ENCODE data around the gene CYP2B6. TPM values are rescaled to one million over a fixed set of nuclear protein-coding genes. Genes with fewer than 3 reads are reported as not detected.

CYP2B6 gene
- total and polyA plus RNA-seq, 2 experiments from 2014 or later, result 3.9 to 8.4 TPM

DNA sequence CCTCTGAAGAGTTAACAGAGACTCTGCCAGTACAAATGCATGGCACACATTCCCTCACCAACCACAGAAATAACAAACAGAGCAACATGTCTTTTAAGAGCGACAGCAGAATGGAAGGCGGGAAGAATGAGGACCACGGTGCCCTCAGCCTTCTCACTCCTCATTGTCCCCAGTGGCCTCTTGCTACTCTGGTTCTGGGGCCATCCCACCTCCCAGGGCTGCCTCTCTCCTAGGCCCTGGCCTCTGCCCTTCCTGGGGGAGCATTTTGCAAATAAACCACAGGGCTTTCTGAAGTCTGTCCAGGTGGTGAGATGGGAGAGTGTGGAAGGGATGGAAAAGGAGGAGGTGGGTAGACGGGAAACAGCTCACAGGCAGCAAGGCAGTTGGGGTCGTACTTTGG, 28.3 kb downstream of the CYP2B6 start (continued):
- TF ChIP-seq, protein P1, sequence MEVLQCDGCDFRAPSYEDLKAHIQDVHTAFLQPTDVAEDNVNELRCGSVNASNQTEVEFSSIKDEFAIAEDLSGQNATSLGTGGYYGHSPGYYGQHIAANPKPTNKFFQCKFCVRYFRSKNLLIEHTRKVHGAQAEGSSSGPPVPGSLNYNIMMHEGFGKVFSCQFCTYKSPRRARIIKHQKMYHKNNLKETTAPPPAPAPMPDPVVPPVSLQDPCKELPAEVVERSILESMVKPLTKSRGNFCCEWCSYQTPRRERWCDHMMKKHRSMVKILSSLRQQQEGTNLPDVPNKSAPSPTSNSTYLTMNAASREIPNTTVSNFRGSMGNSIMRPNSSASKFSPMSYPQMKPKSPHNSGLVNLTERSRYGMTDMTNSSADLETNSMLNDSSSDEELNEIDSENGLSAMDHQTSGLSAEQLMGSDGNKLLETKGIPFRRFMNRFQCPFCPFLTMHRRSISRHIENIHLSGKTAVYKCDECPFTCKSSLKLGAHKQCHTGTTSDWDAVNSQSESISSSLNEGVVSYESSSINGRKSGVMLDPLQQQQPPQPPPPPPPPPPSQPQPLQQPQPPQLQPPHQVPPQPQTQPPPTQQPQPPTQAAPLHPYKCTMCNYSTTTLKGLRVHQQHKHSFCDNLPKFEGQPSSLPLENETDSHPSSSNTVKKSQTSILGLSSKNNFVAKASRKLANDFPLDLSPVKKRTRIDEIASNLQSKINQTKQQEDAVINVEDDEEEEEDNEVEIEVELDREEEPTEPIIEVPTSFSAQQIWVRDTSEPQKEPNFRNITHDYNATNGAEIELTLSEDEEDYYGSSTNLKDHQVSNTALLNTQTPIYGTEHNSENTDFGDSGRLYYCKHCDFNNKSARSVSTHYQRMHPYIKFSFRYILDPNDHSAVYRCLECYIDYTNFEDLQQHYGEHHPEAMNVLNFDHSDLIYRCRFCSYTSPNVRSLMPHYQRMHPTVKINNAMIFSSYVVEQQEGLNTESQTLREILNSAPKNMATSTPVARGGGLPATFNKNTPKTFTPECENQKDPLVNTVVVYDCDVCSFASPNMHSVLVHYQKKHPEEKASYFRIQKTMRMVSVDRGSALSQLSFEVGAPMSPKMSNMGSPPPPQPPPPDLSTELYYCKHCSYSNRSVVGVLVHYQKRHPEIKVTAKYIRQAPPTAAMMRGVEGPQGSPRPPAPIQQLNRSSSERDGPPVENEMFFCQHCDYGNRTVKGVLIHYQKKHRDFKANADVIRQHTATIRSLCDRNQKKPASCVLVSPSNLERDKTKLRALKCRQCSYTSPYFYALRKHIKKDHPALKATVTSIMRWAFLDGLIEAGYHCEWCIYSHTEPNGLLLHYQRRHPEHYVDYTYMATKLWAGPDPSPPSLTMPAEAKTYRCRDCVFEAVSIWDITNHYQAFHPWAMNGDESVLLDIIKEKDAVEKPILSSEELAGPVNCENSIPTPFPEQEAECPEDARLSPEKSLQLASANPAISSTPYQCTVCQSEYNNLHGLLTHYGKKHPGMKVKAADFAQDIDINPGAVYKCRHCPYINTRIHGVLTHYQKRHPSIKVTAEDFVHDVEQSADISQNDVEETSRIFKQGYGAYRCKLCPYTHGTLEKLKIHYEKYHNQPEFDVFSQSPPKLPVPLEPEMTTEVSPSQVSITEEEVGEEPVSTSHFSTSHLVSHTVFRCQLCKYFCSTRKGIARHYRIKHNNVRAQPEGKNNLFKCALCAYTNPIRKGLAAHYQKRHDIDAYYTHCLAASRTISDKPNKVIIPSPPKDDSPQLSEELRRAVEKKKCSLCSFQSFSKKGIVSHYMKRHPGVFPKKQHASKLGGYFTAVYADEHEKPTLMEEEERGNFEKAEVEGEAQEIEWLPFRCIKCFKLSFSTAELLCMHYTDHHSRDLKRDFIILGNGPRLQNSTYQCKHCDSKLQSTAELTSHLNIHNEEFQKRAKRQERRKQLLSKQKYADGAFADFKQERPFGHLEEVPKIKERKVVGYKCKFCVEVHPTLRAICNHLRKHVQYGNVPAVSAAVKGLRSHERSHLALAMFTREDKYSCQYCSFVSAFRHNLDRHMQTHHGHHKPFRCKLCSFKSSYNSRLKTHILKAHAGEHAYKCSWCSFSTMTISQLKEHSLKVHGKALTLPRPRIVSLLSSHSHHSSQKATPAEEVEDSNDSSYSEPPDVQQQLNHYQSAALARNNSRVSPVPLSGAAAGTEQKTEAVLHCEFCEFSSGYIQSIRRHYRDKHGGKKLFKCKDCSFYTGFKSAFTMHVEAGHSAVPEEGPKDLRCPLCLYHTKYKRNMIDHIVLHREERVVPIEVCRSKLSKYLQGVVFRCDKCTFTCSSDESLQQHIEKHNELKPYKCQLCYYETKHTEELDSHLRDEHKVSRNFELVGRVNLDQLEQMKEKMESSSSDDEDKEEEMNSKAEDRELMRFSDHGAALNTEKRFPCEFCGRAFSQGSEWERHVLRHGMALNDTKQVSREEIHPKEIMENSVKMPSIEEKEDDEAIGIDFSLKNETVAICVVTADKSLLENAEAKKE (CRISPR knock-in tag; IDR thresholded peaks at IDR 0.05), result no peak
- no peak for TF ChIP-seq NANOG (IDR thresholded peaks at IDR 0.05; ENCODE audit: borderline replicate concordance)
- TF ChIP-seq ZNF331 (CRISPR knock-in tag; IDR thresholded peaks at IDR 0.05; ENCODE audit: low read depth), result no peak

- Histone ChIP-seq H2AFZ (no peak overlapping the region), H3K79me2 (replicated peaks; ENCODE audit: insufficient read depth) (no peaks in the 10 kb centered on the region), H3K9me2 (ENCODE audit: insufficient read depth) (no peaks in the 10 kb centered on the region), H3F3A (replicated peaks; ENCODE audit: low read depth) (no peaks in the 10 kb centered on the region), H3K4me2 (no peak overlapping the region), H3K27ac (ENCODE audit: low read depth) (no peak overlapping the region), H3K4me1 (ENCODE audit: insufficient read depth) (no peaks in the 10 kb centered on the region; the same call in 1 of the 2 replicates), H3K27me3 (ENCODE audit: insufficient read depth) (peaks cover 12% of the 10 kb centered on the region), H3K36me3 (ENCODE audit: insufficient read depth) (no peaks in the 10 kb centered on the region), H3K4me3 (no peak overlapping the region), H4K20me1 (replicated peaks; ENCODE audit: insufficient read depth) (no peaks in the 10 kb centered on the region)
- Mint-ChIP-seq H3K27me3 (ENCODE audit: insufficient read depth, low read depth, poor library complexity) (peaks cover 15% of the 10 kb centered on the region), H3K9me3 (no peaks in the 10 kb centered on the region; the same call in 2 of the 3 replicates), H3K4me3 (no peak overlapping the region), H3K36me3 (ENCODE audit: low read depth) (no peaks in the 10 kb centered on the region; the same call in 2 of the 3 replicates), H3K27ac (no peak overlapping the region), H3K4me1 (no peaks in the 10 kb centered on the region; the same call in 2 of the 3 replicates)
- DNase-seq (ENCODE audit: low spot score), result peak; percentile 37
- ATAC-seq, result peak; percentile 70
- TF ChIP-seq STAT1 (IDR thresholded peaks at IDR 0.05; ENCODE audit: unreplicated experiment) (no peak), ZNF331 (CRISPR knock-in tag; IDR thresholded peaks at IDR 0.05; ENCODE audit: low read depth) (no peak), JUNB (IDR thresholded peaks at IDR 0.05; ENCODE audit: unreplicated experiment) (no peak), CREB1 (CRISPR knock-in tag; IDR thresholded peaks at IDR 0.05; ENCODE audit: low read depth) (no peak), EZH2 (IDR thresholded peaks at IDR 0.05; ENCODE audit: low read depth, unreplicated experiment) (no peak)
- TF ChIP-seq, protein P1 (CRISPR knock-in tag; IDR thresholded peaks at IDR 0.05), result no peak
- TF ChIP-seq, protein P2, sequence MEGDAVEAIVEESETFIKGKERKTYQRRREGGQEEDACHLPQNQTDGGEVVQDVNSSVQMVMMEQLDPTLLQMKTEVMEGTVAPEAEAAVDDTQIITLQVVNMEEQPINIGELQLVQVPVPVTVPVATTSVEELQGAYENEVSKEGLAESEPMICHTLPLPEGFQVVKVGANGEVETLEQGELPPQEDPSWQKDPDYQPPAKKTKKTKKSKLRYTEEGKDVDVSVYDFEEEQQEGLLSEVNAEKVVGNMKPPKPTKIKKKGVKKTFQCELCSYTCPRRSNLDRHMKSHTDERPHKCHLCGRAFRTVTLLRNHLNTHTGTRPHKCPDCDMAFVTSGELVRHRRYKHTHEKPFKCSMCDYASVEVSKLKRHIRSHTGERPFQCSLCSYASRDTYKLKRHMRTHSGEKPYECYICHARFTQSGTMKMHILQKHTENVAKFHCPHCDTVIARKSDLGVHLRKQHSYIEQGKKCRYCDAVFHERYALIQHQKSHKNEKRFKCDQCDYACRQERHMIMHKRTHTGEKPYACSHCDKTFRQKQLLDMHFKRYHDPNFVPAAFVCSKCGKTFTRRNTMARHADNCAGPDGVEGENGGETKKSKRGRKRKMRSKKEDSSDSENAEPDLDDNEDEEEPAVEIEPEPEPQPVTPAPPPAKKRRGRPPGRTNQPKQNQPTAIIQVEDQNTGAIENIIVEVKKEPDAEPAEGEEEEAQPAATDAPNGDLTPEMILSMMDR (conservative IDR thresholded peaks at IDR 0.05; ENCODE audit: low read depth in 2 of 2), result peak; percentile 23 to 70; a peak in 2 of 4 replicates
Observed at GRCh38 chr19:41023193-41023592, 32.1 kb downstream of the CYP2B6 start.
